Measurements from ENCODE around the gene ZNF221. TPM values are rescaled to one million over a fixed set of nuclear protein-coding genes. Genes with fewer than 3 reads are reported as not detected.
A peak's percentile ranks its signal among the peaks of the same experiment; 100 is the strongest.

Gene ZNF221
- 3.9 TPM for total RNA-seq
- long read RNA-seq, partial matches to known transcripts = 0 of 1 reads
- long read RNA-seq, other reads (novel, unspliced or antisense) = 1 of 1 reads

- DNase-seq (peak; percentile 93), ATAC-seq (peak; percentile 100)
- peak; percentile 51 for TF ChIP-seq CTCF (IDR thresholded peaks at IDR 0.05)
- H3K27ac ChIP-seq = peak within 1 kb of the TSS; percentile 59
- intact Hi-C loops (cut with DNase I) = no loop called here
- no peaks in the 10 kb centered on the region for H3K4me1 ChIP-seq
- H3K9me3 ChIP-seq = peaks cover 10% of the 10 kb centered on the region
- H3K4me3 ChIP-seq = peak within 1 kb of the TSS; percentile 70
- no peaks in the 10 kb centered on the region for H3K27me3 ChIP-seq
- no peaks in the 10 kb centered on the region for H3K36me3 ChIP-seq
Measured at GRCh38 chr19:43950834-43951645, at the start of gene ZNF221. TSS of gene ZNF221 (plus strand) at chr19:43951228. CDS start at chr19:43962727, 11,499 bp downstream.

GRCh38 chr19:43901395-43902390 lies 49.3 kb upstream of the ZNF221 start:
- H3K36me3 ChIP-seq = no peaks in the 10 kb centered on the region
- H3K27me3 ChIP-seq = no peaks in the 10 kb centered on the region
- peak overlapping the region; percentile 54 for H3K4me3 ChIP-seq
- peak; percentile 78 for DNase-seq
- peaks cover 35% of the 10 kb centered on the region for H3K9me3 ChIP-seq
- H3K4me1 ChIP-seq = no peaks in the 10 kb centered on the region
- TF ChIP-seq CTCF (IDR thresholded peaks at IDR 0.05) = no peak
- H3K27ac ChIP-seq = no peak overlapping the region
- intact Hi-C loops (cut with DNase I) = no loop called here
- peak; percentile 99 for ATAC-seq

GRCh38 chr19:43902399-43902798 lies 48.6 kb upstream of the ZNF221 start:
- Histone ChIP-seq H3K4me3 (peak overlapping the region; percentile 54), H3K36me3 (no peaks in the 10 kb centered on the region), H3K27ac (no peak overlapping the region), H3K9me3 (peaks cover 31% of the 10 kb centered on the region), H3K27me3 (no peaks in the 10 kb centered on the region), H3K4me1 (no peaks in the 10 kb centered on the region)
- no peak for DNase-seq
- no peak for ATAC-seq
- intact Hi-C loops (cut with DNase I) = no loop called here
- no peak for TF ChIP-seq CTCF (IDR thresholded peaks at IDR 0.05)

- no peak for DNase-seq
- no peak for ATAC-seq
- no peaks in the 10 kb centered on the region for H3K36me3 ChIP-seq
- H3K4me3 ChIP-seq = no peak overlapping the region
- no peaks in the 10 kb centered on the region for H3K4me1 ChIP-seq
- TF ChIP-seq CTCF (IDR thresholded peaks at IDR 0.05) = no peak
- H3K9me3 ChIP-seq = peaks cover 53% of the 10 kb centered on the region
- no peaks in the 10 kb centered on the region for H3K27me3 ChIP-seq
- intact Hi-C loops (cut with DNase I) = no loop called here
- no peak overlapping the region for H3K27ac ChIP-seq
Measured at GRCh38 chr19:43905897-43906296, 45.1 kb upstream of the ZNF221 start.

GRCh38 chr19:43906774-43907173 lies 44.3 kb upstream of the ZNF221 start:
- no peak for TF ChIP-seq CTCF (IDR thresholded peaks at IDR 0.05)
- no peak for DNase-seq
- Histone ChIP-seq H3K9me3 (peaks cover 62% of the 10 kb centered on the region), H3K4me1 (no peaks in the 10 kb centered on the region), H3K27me3 (no peaks in the 10 kb centered on the region), H3K36me3 (no peaks in the 10 kb centered on the region), H3K27ac (no peak overlapping the region), H3K4me3 (no peak overlapping the region)
- intact Hi-C loops (cut with DNase I) = no loop called here
- ATAC-seq = no peak

Data from upper lobe of right lung (tissue), 1 donor.